ENCODE measurements around the gene PCSK5.
"Not testable (repeated sequence)": the region's sequence is repeated elsewhere in the genome, so short reads cannot be mapped to it uniquely, and the experiment has no call there.

PCSK5 gene

DNA sequence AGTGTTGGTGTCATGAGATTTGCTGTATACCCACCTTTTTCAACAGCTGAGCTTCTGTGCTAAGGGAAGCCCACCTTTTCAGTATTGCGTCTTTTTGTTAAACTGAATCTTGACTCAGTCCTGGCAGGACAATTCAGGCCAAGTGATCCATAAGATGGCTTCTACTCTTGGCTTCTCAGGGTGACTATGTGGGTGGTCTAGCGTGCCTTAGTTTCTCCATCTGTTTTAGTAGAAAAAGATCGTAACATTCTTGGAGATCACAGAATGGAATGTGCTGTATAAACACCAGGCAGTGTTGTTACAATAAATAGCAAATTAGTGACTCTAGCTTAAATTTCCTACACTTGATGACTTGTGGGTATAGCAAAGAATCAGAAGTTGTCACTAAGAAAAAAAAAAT lies 66.6 kb downstream of the PCSK5 start:
- no peak overlapping the region for H3K4me3 ChIP-seq (ENCODE audit: low read depth, low read length)
- DNase-seq (ENCODE audit: low read depth), result no peak
- TF ChIP-seq, protein P1, sequence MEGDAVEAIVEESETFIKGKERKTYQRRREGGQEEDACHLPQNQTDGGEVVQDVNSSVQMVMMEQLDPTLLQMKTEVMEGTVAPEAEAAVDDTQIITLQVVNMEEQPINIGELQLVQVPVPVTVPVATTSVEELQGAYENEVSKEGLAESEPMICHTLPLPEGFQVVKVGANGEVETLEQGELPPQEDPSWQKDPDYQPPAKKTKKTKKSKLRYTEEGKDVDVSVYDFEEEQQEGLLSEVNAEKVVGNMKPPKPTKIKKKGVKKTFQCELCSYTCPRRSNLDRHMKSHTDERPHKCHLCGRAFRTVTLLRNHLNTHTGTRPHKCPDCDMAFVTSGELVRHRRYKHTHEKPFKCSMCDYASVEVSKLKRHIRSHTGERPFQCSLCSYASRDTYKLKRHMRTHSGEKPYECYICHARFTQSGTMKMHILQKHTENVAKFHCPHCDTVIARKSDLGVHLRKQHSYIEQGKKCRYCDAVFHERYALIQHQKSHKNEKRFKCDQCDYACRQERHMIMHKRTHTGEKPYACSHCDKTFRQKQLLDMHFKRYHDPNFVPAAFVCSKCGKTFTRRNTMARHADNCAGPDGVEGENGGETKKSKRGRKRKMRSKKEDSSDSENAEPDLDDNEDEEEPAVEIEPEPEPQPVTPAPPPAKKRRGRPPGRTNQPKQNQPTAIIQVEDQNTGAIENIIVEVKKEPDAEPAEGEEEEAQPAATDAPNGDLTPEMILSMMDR (IDR thresholded peaks at IDR 0.05; ENCODE audit: low read depth, low read length, missing control alignments), result no peak

GRCh38 chr9:75958226-75958625 lies 67.8 kb downstream of the PCSK5 start:
- no peak overlapping the region for H3K4me3 ChIP-seq (ENCODE audit: low read depth, low read length)
- TF ChIP-seq, protein P1 (IDR thresholded peaks at IDR 0.05; ENCODE audit: low read depth, low read length, missing control alignments), result no peak
- no peak for DNase-seq (ENCODE audit: low read depth)

DNA sequence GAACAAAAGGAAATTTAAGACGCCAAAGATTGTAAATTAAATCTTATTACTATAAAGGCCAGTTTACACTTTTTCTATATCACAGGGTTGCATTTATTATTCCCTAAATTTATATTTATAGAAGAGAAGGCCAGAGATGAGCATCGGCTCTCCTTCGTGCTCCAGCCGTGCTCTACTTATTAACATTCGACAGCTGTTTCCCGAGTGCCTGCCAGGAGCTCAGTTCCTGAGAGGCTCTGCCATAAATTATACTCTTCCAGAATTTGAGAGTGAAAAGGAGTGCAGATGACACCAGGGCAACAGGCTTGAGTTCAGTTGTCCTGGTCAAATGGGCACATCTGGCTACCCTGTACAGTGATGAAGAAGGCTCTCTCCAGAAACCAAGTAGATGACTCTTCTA lies 70.1 kb downstream of the PCSK5 start:
- TF ChIP-seq, protein P1 (IDR thresholded peaks at IDR 0.05; ENCODE audit: low read depth, low read length, missing control alignments), result no peak
- no peak overlapping the region for H3K4me3 ChIP-seq (ENCODE audit: low read depth, low read length)
- DNase-seq (ENCODE audit: low read depth), result no peak

DNA sequence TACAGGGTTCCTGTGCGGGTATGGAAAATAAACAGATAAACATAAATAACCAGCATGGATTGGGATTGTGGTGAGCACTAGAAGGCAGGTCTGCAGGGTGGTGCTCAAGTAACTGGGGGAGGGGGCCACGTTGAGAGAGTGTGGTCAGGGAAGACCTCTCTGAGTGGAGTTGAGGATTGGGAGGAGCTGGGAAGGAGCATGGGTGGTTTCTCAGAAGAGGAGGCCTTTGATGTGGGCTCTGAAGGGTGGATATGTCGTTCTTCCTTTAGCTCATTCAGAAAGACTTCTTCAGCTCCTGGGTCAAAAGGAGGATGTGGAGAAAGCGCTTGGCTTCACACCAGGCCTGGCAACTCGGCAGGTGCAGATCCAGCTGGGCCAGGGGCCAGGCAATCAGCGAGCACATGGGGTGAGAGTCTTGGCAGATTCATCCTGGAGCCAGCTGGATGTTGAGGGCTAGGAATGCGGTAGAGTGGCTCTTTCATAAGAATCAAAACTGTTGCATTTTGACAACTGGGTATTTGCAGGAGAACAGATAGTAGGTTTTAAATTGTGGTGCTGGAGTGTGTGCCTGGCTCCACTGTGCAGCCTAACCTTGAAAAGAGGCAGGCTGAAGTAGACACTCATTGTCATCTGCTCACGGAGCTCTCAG lies 71.7 kb downstream of the PCSK5 start:
- H3K4me3 ChIP-seq (ENCODE audit: low read depth, low read length), result no peak overlapping the region
- DNase-seq (ENCODE audit: low read depth), result no peak
- TF ChIP-seq, protein P1 (IDR thresholded peaks at IDR 0.05; ENCODE audit: low read depth, low read length, missing control alignments), result no peak

- H3K4me3 ChIP-seq (ENCODE audit: low read depth, low read length), result no peak overlapping the region
- DNase-seq (ENCODE audit: low read depth), result no peak
- TF ChIP-seq, protein P1 (IDR thresholded peaks at IDR 0.05; ENCODE audit: low read depth, low read length, missing control alignments), result no peak
Observed at GRCh38 chr9:75962662-75963036, 72.2 kb downstream of the PCSK5 start.

GRCh38 chr9:75963321-75963720 lies 72.8 kb downstream of the PCSK5 start:
- not testable (repeated sequence) for H3K4me3 ChIP-seq (ENCODE audit: low read depth, low read length); DNase-seq (ENCODE audit: low read depth)

DNA sequence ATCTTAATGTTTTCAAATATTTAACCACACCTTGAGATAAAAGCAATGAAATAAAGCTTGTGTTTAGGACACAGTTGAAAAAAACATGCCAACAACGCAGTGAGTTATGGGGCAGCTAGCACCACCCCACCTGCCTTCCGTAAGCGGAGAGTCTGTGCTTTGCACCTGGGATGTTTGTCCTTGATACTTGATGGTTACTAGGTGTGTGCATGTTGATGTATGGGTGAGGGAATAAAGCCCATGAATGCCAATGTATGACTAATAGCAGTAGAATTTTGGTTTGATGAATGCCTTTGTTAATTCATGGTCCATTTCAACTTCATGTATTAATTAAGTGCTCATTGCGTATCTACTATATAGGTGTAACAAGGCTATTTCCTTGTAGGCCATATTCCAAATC lies 74.0 kb downstream of the PCSK5 start:
- DNase-seq (ENCODE audit: low read depth), result no peak
- TF ChIP-seq, protein P1 (IDR thresholded peaks at IDR 0.05; ENCODE audit: low read depth, low read length, missing control alignments), result no peak
- no peak overlapping the region for H3K4me3 ChIP-seq (ENCODE audit: low read depth, low read length)
